ENCODE data around the gene AGK.

The AGK gene

GRCh38 chr7:141649137-141649864 lies 98.1 kb downstream of the AGK start:
- peak; percentile 85 for DNase-seq

GRCh38 chr7:141649865-141650634 lies 98.8 kb downstream of the AGK start:
- peak; percentile 91 for DNase-seq

- no peak for DNase-seq
These were observed 100.2 kb downstream of the AGK start for GRCh38 chr7:141651417-141651816.

DNA sequence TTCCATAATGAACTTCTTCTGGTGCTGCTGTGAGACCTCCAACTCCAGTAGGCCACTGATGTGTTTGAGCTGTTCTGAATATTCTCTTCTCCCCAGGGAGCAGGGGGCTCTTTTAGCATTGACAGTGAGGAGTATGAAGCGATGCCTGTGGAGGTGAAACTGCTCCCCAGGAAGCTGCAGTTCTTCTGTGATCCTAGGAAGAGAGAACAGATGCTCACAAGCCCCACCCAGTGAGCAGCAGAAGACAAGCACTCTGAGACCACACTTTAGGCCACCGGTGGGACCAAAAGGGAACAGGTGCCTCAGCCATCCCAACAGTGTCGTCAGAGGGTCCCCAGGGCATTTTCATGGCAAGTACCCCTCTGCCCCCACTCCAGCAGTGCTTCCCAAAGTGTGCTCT lies 101.5 kb downstream of the AGK start:
- no peak for DNase-seq

DNA sequence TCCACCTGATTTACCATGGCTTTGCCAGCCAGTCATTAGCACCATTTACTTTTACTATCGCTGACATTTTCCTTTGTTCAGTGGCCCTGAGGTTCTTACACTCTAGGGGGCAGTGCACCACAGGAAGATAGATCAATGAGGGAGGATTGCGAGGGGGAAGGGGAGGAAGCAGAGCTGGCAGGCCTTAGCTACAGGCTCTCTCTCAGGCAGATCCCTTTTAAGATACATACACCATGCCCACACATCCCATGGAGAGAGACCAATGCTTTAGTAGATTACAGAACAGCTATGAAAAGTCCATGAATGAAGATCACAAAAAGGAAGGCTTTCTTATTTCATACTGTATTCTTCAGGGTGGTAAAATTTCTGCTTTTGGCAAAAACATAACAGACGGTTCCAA lies 103.3 kb downstream of the AGK start:
- DNase-seq: no peak

DNA sequence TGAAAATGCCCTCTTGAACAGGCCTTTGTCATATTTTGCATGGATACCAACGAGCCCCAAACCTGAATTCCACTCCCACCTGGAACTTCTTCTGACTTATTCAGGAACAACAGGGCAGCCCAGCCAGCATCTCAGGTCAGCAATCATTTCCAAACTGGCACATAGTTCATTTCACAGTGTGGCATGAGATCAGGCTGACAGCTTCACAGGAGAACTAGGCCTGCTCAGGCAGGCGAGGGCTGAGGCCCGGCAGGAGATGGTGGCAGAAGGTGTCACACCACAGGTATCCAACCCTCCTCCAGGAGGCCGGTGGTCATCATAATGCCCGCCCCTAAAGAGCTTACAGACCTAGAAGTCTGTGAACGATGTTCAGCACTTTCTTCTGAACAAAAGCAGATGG lies 108.3 kb downstream of the AGK start:
- no peak for DNase-seq

DNA sequence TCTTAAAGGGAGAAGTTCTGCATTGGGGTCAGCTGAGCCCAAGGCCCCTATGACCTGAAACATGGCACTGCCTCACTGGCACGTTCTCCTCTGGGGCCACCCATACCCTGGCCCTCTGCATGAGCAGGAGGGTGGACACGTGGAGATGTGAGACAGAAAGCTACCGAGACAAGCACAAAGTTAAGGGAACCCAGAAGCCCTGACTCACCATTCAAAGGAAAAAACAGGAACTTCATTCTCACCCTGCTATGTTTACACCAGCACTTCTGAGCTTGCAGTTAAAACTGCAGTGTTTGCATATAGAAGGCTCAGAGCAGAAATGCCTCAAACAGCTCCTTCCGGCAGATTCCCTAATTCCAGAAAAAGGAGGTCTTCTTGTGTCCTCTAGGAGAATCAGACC lies 109.0 kb downstream of the AGK start:
- no peak for DNase-seq

GRCh38 chr7:141663081-141663849 lies 112.1 kb downstream of the AGK start:
- DNase-seq: no peak

DNA sequence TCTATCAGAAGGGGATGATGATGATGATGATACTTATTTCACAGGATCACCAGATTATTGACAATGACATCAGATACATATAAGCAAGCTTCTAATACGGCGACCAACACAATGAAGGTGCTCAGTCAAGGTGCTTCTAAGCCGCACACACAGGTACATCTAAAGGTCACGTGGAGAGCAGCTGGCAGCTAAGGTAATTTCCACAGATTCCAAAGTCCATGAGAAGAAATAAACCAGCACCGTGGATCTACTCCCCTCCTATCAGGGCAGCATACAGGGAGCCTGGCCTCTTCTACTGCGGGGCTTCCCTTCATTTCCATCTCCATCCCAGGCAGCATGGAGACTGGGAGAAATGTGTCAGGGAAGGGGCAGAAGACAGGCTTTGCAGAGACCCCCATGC lies 113.2 kb downstream of the AGK start:
- no peak for DNase-seq

DNA sequence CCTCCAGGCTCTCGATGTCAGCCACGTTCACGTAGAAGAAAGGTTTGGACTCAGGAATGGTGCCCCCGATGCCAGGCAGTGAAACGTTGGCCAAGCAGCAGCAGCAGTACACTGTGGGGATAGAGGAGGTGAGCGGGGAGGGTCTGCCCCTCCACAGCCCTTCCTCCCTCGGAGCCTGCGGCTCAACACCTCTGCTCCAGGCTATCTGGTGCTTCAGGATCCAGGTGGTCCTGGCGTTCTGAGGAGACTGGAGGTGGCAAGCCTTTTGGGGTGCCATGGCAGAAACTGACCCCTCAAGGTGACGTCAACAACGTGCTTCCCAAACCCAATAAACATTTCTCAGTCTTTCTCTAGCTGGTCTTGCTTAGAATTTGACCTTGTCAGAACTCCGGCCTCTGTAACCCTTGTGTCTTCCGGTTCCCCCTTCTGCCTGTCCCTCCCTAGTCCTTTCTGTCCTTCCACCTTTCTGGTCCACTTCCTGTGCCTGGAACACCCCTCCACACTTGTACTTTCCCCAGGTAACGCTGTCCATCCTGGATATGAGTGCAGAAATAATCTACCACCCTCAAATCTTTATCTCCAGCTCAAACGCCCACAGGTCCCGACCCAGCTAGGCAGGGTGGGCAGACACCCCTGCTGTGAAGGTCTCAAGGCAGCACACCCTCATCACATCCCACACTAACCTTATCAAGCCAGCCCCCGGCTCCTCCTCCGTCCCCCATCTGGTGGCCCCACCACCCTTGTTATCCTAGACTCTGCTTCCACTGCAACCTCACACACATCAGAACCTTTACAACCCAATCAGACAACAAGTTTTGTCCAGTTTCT lies 114.2 kb downstream of the AGK start:
- no peak for DNase-seq

- no peak for DNase-seq
These were observed 114.9 kb downstream of the AGK start for GRCh38 chr7:141666071-141666470.

- no peak for DNase-seq
These were observed 117.6 kb downstream of the AGK start for GRCh38 chr7:141668853-141669252.

GRCh38 chr7:141671705-141672496 lies 120.7 kb downstream of the AGK start:
- DNase-seq: no peak

DNA sequence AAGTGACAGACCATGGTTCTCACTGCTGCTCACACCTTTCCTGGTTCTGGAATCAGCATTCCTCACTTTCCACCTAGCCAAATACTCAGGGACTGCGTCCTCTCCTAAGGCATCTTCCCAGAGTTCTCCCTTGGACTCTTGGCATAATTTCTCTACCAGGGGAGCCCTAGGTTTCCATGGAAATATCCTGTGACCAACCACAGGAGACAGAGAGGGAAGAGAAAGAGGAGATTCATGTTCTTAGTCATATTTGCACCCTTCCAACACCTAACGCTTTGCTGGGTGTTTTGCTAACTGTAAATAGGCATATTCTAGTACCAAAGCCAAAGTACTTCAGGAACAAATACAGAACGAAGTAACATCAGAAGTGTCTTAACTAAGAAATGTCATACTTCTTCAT lies 122.1 kb downstream of the AGK start:
- no peak for DNase-seq

- DNase-seq: no peak
These were observed 123.0 kb downstream of the AGK start for GRCh38 chr7:141674171-141674671.

DNA sequence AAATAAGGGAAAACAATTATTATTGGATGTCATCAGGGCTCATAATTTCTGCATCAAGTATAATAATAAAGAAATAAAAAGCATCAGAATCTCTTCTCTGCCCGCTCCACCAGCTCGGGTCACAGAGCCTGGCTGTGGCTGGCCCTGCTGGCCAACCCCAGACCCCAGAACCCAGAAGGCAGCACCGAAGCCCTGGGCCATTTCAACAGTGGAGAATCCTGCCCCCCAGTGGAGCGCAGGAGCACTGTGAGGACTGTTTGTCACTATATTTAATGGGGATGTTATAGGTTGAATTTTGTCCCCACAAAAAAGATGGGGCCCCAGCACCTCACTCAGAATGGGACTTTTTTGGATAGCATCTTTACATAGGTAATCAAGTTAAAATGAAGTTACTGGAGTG lies 123.5 kb downstream of the AGK start:
- no peak for DNase-seq

- no peak for DNase-seq
These were observed 124.4 kb downstream of the AGK start for GRCh38 chr7:141675436-141676215.

DNA sequence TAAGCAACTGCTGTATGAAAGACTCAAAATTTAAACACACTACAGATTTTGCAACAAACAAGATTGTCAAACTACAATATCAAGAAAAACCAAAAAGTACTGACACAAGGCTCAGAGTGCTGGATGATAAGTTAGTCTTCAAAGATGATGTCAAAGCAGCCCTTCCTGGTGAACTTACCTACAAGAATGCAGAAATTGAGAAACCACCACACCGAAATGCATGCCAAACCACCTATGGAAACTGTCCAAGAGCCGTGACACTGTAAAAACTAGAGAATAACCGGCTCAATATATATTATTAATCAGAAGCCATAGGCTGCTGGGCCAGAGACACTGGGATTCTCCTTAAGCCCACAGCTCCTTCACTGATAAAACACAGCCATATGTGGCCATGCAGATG lies 125.4 kb downstream of the AGK start:
- no peak for DNase-seq

DNA sequence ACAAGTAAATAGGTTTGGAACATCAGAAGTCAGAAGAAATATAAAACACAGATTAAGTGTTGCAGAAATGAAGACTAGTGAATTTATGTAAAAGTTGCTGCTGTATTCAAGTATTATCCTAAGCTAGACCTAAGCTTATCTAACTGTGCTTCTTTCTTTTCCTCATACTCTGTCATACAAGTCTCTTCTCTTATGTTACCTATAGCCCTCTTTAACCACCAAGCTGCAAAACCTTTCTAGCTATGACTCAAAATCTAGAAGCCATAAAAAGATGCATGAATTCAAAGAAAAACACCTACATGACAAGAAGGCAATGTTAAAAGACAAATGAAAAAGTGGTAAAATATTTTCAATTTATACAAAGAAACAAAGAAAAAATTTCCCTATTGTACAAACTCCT lies 127.8 kb downstream of the AGK start:
- DNase-seq: no peak

- no peak for DNase-seq
These were observed 134.2 kb downstream of the AGK start for GRCh38 chr7:141685285-141686023.
